GOT3 (cell line): ENCODE data around the gene PIGB.
"Not testable (repeated sequence)": the region's sequence is repeated elsewhere in the genome, so short reads cannot be mapped to it uniquely, and the experiment has no call there.

ENCODE experiments used
- DNase-seq: peaks from one replicate; lab custom pipeline; 2025; ENCODE audit warnings: mixed read lengths; lab: John Stamatoyannopoulos, UW

The PIGB gene

GRCh38 chr15:55297315-55297714 is 21.7 kb upstream of the PIGB start:
- DNase-seq = no peak

GRCh38 chr15:55302801-55303200 is 16.2 kb upstream of the PIGB start:
- not testable (repeated sequence) for DNase-seq

DNA sequence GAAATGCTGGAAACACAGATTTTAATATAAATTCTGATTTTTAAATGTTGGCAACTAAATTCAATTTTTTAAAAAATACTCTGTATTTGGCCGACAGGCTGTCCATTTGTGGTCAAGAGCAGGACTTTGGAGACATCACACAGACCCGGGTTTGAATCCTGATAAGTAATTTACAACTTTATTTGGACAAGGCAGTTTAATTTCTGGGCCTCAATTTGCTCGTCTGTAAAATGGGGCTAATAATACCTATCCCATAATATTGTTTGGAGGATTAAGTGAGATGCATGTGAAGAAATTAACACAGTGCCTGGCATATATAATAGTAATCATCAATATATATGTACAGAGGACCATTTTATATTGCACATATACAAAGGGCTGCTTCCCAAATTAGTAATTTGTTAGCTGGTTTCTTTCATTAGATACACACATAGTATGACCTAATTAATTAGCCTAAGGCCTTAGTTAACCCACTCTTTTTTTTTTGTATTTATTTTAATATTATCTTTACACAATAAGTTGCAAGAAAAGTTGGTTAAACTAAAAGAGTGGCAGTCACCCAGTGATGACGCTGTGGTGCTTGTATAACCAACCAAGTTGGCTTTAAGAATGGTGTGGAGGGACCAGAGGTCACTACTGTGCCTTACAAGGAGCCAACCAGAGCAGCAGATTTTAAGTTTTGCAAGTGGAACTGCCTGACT is 665 bp downstream of the PIGB start:
- DNase-seq = no peak

GRCh38 chr15:55320238-55320550 is 1.2 kb downstream of the PIGB start:
- no peak for DNase-seq

GRCh38 chr15:55320963-55321362 is 1.9 kb downstream of the PIGB start:
- DNase-seq = no peak

- no peak for DNase-seq
Observed at GRCh38 chr15:55322467-55322866, 3.4 kb downstream of the PIGB start.

DNA sequence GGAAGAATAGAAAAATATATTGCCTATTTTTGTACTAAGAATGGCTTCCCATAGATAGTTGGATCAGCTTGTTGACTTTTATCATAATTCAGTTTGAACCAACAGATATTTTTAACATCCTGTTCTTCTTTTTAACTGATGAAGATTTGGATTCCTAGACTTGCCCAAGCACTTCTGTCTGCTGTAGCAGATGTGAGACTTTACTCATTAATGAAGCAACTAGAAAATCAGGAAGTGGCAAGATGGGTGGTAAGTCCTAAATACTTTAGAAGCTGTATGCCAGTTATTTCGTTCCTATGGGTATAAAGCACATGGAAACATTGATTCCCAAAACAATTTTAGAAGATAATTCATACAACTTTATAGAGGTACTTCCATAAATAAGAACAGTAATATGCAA is 8.4 kb downstream of the PIGB start:
- no peak for DNase-seq

- no peak for DNase-seq
Observed at GRCh38 chr15:55334371-55334770, 15.3 kb downstream of the PIGB start.

GRCh38 chr15:55334997-55335396 is 16.0 kb downstream of the PIGB start:
- no peak for DNase-seq

- DNase-seq = no peak
Observed at GRCh38 chr15:55337160-55337559, 18.1 kb downstream of the PIGB start.

DNA sequence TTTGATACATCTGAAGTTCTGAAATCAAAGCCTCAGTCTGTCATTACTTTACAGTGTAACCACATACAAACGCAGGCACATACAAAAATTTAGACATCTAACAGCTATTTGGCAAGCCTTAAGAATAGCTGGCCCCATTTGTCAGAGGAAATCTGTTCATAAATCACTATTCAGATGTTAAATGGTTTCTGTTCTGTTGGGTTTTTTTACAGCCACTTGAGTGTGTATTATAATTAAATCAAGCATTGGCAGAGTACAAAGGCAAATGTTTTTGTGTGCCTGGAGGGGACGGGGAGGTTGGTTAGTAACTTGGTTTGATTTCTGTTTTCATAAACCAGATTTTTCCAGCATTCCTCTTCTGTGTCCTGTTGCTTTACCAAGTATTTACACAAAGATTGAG is 24.1 kb downstream of the PIGB start:
- DNase-seq = no peak

DNA sequence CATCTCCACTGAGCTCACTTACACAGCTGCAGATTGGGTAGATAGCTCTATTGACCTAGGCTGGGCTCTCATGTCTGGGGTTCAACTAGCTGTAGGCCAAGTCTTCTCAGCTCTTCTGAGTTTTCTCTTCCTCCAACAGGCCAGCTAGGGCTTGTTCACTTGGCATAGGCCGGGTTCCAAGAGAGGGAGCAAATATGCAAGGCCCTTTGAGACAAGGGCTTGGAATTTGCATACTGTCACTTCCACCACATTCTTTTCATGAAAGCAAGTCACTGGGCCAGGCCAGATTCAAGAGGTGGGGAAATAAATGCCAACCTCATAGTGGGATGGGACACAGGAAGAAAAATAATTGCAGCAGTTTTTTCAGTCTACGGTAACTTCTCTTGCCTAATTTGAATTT is 25.2 kb downstream of the PIGB start:
- no peak for DNase-seq

GRCh38 chr15:55348281-55348778 is 29.3 kb downstream of the PIGB start:
- DNase-seq = no peak

- DNase-seq = no peak
Observed at GRCh38 chr15:55349282-55349681, 30.3 kb downstream of the PIGB start.

DNA sequence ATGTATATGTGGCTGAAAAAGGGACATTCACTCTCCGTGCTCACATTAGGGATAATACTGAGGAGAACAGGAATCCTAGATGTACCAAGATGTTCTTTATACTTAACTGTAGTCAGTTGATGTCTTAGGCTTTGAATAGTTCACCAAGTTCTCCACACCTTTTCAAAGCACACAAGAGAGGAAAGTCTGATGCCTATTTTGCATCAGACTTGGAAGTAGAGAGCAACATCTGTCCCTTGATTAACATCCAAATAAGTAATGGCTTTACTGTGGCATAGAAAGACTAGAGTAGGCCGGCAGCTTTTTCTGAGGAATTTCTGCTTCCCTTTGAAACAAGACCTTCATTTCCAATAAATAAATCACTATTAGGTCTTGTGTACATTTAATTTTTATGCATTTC is 34.0 kb downstream of the PIGB start:
- DNase-seq = no peak

DNA sequence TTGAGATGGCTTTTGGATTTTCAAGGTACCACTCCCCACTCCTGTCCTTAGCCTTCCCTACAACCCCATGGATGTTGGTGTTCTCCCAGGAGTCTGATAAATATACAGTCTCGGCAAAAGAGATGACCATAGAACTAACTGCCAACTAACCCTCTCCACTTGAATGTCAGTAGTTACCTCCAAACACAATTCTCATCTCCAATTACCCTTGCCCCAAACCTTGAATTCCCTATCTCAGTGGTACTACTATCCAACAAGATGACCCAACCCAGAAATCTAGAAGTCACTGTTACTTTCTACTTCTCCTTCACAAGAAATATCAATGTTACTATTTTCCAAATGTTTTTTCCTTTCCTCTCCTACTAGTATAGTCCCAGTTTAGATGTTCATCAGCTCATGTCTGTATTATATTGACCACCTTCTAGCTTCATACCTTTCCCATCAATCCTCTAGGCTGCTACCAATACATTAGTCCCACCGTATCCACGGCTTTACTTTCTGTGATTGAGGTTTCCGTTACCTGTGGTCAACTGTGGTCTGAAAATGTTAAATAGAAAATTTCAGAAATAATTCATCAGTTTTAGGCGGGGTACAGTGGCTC is 38.1 kb downstream of the PIGB start:
- DNase-seq = no peak

DNA sequence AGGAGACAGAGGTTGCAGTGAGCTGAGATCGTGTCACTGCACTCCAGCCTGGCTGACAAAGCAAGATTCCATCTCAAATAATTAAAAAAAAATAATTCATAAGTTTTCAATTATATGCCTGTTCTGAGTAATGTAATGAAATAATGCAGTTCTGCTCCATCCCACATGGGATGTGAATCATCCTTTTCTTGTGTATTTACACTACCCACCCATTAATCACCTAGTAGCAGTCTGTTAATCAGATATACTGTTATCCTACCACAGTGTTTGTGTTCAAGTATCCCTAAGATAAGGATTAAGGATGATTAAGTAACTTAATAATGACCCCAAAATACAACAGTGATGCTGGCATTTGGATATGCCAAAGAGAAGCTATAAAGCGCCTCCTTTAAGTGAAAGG is 38.8 kb downstream of the PIGB start:
- no peak for DNase-seq

DNA sequence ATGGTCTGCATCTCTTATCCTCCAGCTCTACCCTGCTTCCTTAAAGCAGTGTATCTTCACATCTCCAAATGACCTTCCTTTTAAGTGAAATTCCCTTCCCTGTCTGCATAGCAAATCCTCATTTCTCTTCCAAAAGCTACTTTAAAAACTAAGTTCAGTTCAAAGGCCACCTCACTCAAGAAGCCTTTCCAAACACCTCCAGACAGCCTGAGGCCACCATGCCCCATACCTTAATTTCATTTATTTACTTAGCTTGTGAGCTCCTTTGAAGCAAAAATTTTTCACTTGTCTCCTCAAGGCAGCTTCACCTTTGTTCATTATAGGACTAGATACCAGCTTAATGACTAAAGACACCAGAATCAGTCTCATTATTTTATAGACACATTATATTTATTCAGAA is 39.4 kb downstream of the PIGB start:
- DNase-seq = no peak

- DNase-seq = no peak
Observed at GRCh38 chr15:55360256-55360655, 41.2 kb downstream of the PIGB start.

GRCh38 chr15:55361048-55361447 is 42.0 kb downstream of the PIGB start:
- DNase-seq = no peak

- DNase-seq = no peak
Observed at GRCh38 chr15:55362641-55363040, 43.6 kb downstream of the PIGB start.

- DNase-seq = no peak
Observed at GRCh38 chr15:55366981-55367380, 48.0 kb downstream of the PIGB start.

GRCh38 chr15:55372701-55373440 is 53.8 kb downstream of the PIGB start:
- no peak for DNase-seq
